ENCODE data around the gene TUFT1. TPM values are rescaled to one million over a fixed set of nuclear protein-coding genes. Genes with fewer than 3 reads are reported as not detected.
"Not testable (repeated sequence)": the region's sequence is repeated elsewhere in the genome, so short reads cannot be mapped to it uniquely, and the experiment has no call there.

The TUFT1 gene
- total and polyA plus RNA-seq, 10 of the 15 experiments (the other 5 are each of a cell fraction or from before 2014, with no cell fraction given), result 0.08 to 4.3 (median 3.2) TPM

DNA sequence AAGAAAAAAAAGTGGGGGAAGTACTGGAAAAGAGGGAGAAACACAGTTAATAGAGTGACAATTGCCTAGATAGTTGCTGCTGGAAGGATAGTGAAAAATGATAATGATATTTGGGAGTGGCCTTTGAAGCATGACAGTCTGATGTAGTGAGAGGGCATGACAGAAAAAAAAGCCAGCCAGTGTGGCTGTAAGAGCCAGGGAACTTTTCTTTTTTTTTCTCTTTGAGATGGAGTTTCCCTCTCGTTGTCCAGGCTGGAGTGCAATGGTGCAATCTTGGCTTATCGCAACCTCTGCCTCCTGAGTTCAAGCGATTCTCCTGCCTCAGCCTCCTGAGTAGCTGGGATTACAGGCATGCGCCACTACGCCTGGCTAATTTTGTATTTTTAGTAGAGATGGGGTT, 62.4 kb downstream of the TUFT1 start:
- H3K79me2 ChIP-seq (ENCODE audit: control insufficient read depth, insufficient read depth, low read length); BruUV-seq (replicated peaks); H3K36me3 ChIP-seq (ENCODE audit: control insufficient read depth in 2 of 2, insufficient read depth in 2 of 2, low read length in 1 of 2); RAD21 ChIA-PET (ENCODE audit: unreplicated experiment); H4K20me1 ChIP-seq (ENCODE audit: control insufficient read depth, insufficient read depth); SMC1A ChIA-PET (ENCODE audit: uncharacterized antibody, unreplicated experiment); H2AFZ ChIP-seq (ENCODE audit: control insufficient read depth, low read depth, low read length); H3K9ac ChIP-seq (ENCODE audit: control insufficient read depth, insufficient read depth, low read length); H3K27ac ChIP-seq (ENCODE audit: control insufficient read depth, insufficient read depth); H3K27me3 ChIP-seq (replicated peaks in 1 of 2; ENCODE audit: control insufficient read depth in 2 of 2, insufficient read depth in 2 of 2, low read length in 1 of 2); H3K4me1 ChIP-seq (ENCODE audit: control insufficient read depth, insufficient read depth, low read length); DNase-seq (ENCODE audit: low read depth, low spot score); in situ Hi-C loops (cut with MboI); H3K4me2 ChIP-seq (ENCODE audit: control insufficient read depth, insufficient read depth); POLR2A ChIA-PET; H3K9me3 ChIP-seq (replicated peaks; ENCODE audit: control insufficient read depth, insufficient read depth, low read length); H3K4me3 ChIP-seq; ATAC-seq; intact Hi-C loops (cut with micrococcal nuclease; ENCODE audit: unreplicated experiment); FAIRE-seq: not testable (repeated sequence)
- WGBS (ENCODE audit: insufficient coverage, insufficient replicate concordance, low lambda C conversion rate, missing lambda C conversion rate), result 51% methylated on average over 5 of the region's 5 CpGs
- CTCF ChIA-PET, result interaction anchor here (0.6 kb wide), 1 partner anchor 30 kb away, joined by 3 read pairs; no protein-coding TSS in a partner anchor

DNA sequence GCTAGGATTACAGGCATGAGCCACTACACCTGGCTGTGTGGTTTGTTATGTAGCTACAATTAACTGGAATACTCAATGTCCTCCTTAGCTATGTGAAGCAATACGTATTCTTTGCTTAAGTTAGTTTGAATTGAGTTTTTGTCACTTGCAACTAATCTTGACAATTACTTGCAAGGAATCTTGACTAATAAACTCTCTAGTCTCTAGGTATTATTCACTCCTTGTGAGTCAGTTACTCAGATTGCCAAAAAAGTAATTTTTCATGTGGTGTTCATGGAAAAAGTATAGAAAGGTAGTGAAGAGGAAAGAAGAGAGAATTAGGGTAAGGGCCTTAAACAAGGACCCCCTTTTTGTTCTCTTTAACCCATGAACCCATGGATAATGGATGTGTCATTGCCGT, 64.2 kb downstream of the TUFT1 start:
- 13% methylated on average over 2 of the region's 2 CpGs for WGBS (ENCODE audit: insufficient coverage, insufficient replicate concordance, low lambda C conversion rate, missing lambda C conversion rate)
- Histone ChIP-seq H3K27me3 (replicated peaks in 1 of 2; ENCODE audit: control insufficient read depth in 2 of 2, insufficient read depth in 2 of 2, low read length in 1 of 2) (no peaks in the 10 kb centered on the region), H3K9ac (ENCODE audit: control insufficient read depth, insufficient read depth, low read length) (no peak overlapping the region), H3K79me2 (ENCODE audit: control insufficient read depth, insufficient read depth, low read length) (no peaks in the 10 kb centered on the region), H3K4me2 (ENCODE audit: control insufficient read depth, insufficient read depth) (no peak overlapping the region), H3K9me3 (replicated peaks; ENCODE audit: control insufficient read depth, insufficient read depth, low read length) (no peaks in the 10 kb centered on the region), H3K27ac (ENCODE audit: control insufficient read depth, insufficient read depth) (no peak overlapping the region), H4K20me1 (ENCODE audit: control insufficient read depth, insufficient read depth) (no peaks in the 10 kb centered on the region), H3K4me1 (ENCODE audit: control insufficient read depth, insufficient read depth, low read length) (no peaks in the 10 kb centered on the region), H3K4me3 (no peak overlapping the region), H2AFZ (ENCODE audit: control insufficient read depth, low read depth, low read length) (no peak overlapping the region), H3K36me3 (ENCODE audit: control insufficient read depth in 2 of 2, insufficient read depth in 2 of 2, low read length in 1 of 2) (no peaks in the 10 kb centered on the region)
- BruUV-seq (replicated peaks), result no TSS peak
- ChIA-PET SMC1A (ENCODE audit: uncharacterized antibody, unreplicated experiment) (interaction anchor here (0.8 to 1.4 kb wide), 2 partner anchors 16 to 17 kb away, joined by 3 read pairs; no protein-coding TSS in a partner anchor), RAD21 (ENCODE audit: unreplicated experiment) (interaction anchor here (0.6 kb wide), 1 partner anchor 8 kb away, joined by 3 read pairs; no protein-coding TSS in a partner anchor), CTCF (interaction anchor here (3.2 kb wide), 1 partner anchor 11 kb away, joined by 21 read pairs; no protein-coding TSS in a partner anchor), POLR2A (interaction anchor here (0.6 kb wide), 1 partner anchor 24 kb away, joined by 6 read pairs; no protein-coding TSS in a partner anchor)
- no peak for DNase-seq (ENCODE audit: low read depth, low spot score)
- in situ Hi-C loops (cut with MboI) (no loop called here), intact Hi-C loops (cut with micrococcal nuclease; ENCODE audit: unreplicated experiment) (no loop called here)
- FAIRE-seq, result no peak
- no peak for ATAC-seq
- no peak for TF ChIP-seq HDGF (IDR thresholded peaks at IDR 0.05)
- no peak for TF ChIP-seq ZNF24 (IDR thresholded peaks at IDR 0.05)
- TF ChIP-seq SIX5 (IDR thresholded peaks at IDR 0.05; ENCODE audit: low read depth, low read length, severe bottlenecking), result no peak
- no peak for TF ChIP-seq KDM1A (IDR thresholded peaks at IDR 0.05; ENCODE audit: borderline replicate concordance)
- no peak for TF ChIP-seq ZZZ3 (IDR thresholded peaks at IDR 0.05; ENCODE audit: control insufficient read depth, insufficient read length, low read depth)
- no peak for TF ChIP-seq SMARCA5 (IDR thresholded peaks at IDR 0.05)
- TF ChIP-seq SRF (IDR thresholded peaks at IDR 0.05; ENCODE audit: low read depth in 2 of 2, low read length in 2 of 2), result no peak
- TF ChIP-seq BCL11A (IDR thresholded peaks at IDR 0.05; ENCODE audit: low read depth, low read length), result no peak
- TF ChIP-seq CHD1 (IDR thresholded peaks at IDR 0.05; ENCODE audit: low read depth, low read length), result no peak
- no peak for TF ChIP-seq TCF7 (IDR thresholded peaks at IDR 0.05; ENCODE audit: borderline replicate concordance)
- TF ChIP-seq, protein P1, sequence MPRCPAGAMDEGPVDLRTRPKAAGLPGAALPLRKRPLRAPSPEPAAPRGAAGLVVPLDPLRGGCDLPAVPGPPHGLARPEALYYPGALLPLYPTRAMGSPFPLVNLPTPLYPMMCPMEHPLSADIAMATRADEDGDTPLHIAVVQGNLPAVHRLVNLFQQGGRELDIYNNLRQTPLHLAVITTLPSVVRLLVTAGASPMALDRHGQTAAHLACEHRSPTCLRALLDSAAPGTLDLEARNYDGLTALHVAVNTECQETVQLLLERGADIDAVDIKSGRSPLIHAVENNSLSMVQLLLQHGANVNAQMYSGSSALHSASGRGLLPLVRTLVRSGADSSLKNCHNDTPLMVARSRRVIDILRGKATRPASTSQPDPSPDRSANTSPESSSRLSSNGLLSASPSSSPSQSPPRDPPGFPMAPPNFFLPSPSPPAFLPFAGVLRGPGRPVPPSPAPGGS (IDR thresholded peaks at IDR 0.05; ENCODE audit: borderline replicate concordance, insufficient read depth, low read depth, low read length, poor library complexity, severe bottlenecking), result no peak
- no peak for TF ChIP-seq MXI1 (IDR thresholded peaks at IDR 0.05; ENCODE audit: low read depth, low read length)
- TF ChIP-seq, protein P2, sequence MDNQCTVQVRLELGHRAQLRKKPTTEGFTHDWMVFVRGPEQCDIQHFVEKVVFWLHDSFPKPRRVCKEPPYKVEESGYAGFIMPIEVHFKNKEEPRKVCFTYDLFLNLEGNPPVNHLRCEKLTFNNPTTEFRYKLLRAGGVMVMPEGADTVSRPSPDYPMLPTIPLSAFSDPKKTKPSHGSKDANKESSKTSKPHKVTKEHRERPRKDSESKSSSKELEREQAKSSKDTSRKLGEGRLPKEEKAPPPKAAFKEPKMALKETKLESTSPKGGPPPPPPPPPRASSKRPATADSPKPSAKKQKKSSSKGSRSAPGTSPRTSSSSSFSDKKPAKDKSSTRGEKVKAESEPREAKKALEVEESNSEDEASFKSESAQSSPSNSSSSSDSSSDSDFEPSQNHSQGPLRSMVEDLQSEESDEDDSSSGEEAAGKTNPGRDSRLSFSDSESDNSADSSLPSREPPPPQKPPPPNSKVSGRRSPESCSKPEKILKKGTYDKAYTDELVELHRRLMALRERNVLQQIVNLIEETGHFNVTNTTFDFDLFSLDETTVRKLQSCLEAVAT (IDR thresholded peaks at IDR 0.05), result no peak

Measured in GM12878 (cell line).